ENCODE measurements around the gene ZNF630.
"Not testable (repeated sequence)": the region's sequence is repeated elsewhere in the genome, so short reads cannot be mapped to it uniquely, and the experiment has no call there.

The ZNF630 gene

GRCh38 chrX:48068096-48068887 lies 3.1 kb downstream of the ZNF630 start:
- H3K36me3 ChIP-seq (ENCODE audit: insufficient read depth, low read depth, low read length), result no peaks in the 10 kb centered on the region
- H3K27ac ChIP-seq (ENCODE audit: low read length), result no peak overlapping the region
- H3K27me3 ChIP-seq (ENCODE audit: insufficient read depth, low read length), result no peaks in the 10 kb centered on the region
- no peak overlapping the region for H3K9ac ChIP-seq (ENCODE audit: low read depth, low read length)
- H3K4me1 ChIP-seq (ENCODE audit: insufficient read depth, low read length), result no peaks in the 10 kb centered on the region
- H3K9me3 ChIP-seq (ENCODE audit: insufficient read depth, low read depth, low read length), result no peaks in the 10 kb centered on the region
- no peak overlapping the region for H3K4me3 ChIP-seq (ENCODE audit: low read length)

GRCh38 chrX:48064261-48064660 lies 7.2 kb downstream of the ZNF630 start:
- H3K4me3 ChIP-seq (ENCODE audit: low read length), result no peak overlapping the region

GRCh38 chrX:48059296-48059639 lies 12.2 kb downstream of the ZNF630 start:
- Histone ChIP-seq H3K9me3 (ENCODE audit: insufficient read depth, low read depth, low read length) (peaks cover 13% of the 10 kb centered on the region), H3K9ac (ENCODE audit: low read depth, low read length) (no peak overlapping the region), H3K4me1 (ENCODE audit: insufficient read depth, low read length) (no peaks in the 10 kb centered on the region), H3K27ac (ENCODE audit: low read length) (no peak overlapping the region), H3K4me3 (ENCODE audit: low read length) (no peak overlapping the region), H3K36me3 (ENCODE audit: insufficient read depth, low read depth, low read length) (no peaks in the 10 kb centered on the region), H3K27me3 (ENCODE audit: insufficient read depth, low read length) (no peaks in the 10 kb centered on the region)

More at GRCh38 chrX:48064261-48064660, 7.2 kb downstream of the ZNF630 start:
- Histone ChIP-seq H3K9ac (ENCODE audit: low read depth, low read length) (no peak overlapping the region), H3K27ac (ENCODE audit: low read length) (no peak overlapping the region), H3K4me1 (ENCODE audit: insufficient read depth, low read length) (no peaks in the 10 kb centered on the region), H3K9me3 (ENCODE audit: insufficient read depth, low read depth, low read length) (peaks cover 9% of the 10 kb centered on the region; the same call in 1 of the 2 replicates), H3K36me3 (ENCODE audit: insufficient read depth, low read depth, low read length) (no peaks in the 10 kb centered on the region), H3K27me3 (ENCODE audit: insufficient read depth, low read length) (no peaks in the 10 kb centered on the region)

GRCh38 chrX:48058621-48059295 lies 12.7 kb downstream of the ZNF630 start:
- no peaks in the 10 kb centered on the region for H3K27me3 ChIP-seq (ENCODE audit: insufficient read depth, low read length)
- H3K4me3 ChIP-seq (ENCODE audit: low read length), result no peak overlapping the region
- H3K36me3 ChIP-seq (ENCODE audit: insufficient read depth, low read depth, low read length), result no peaks in the 10 kb centered on the region
- H3K4me1 ChIP-seq (ENCODE audit: insufficient read depth, low read length), result no peaks in the 10 kb centered on the region
- H3K27ac ChIP-seq (ENCODE audit: low read length), result no peak overlapping the region
- H3K9ac ChIP-seq (ENCODE audit: low read depth, low read length), result no peak overlapping the region
- peaks cover 13% of the 10 kb centered on the region for H3K9me3 ChIP-seq (ENCODE audit: insufficient read depth, low read depth, low read length)

GRCh38 chrX:48046846-48047245 lies 24.6 kb downstream of the ZNF630 start:
- no peaks in the 10 kb centered on the region for H3K9me3 ChIP-seq (ENCODE audit: insufficient read depth, low read depth, low read length)
- no peak overlapping the region for H3K27ac ChIP-seq (ENCODE audit: low read length)
- no peak overlapping the region for H3K4me3 ChIP-seq (ENCODE audit: low read length)
- H3K27me3 ChIP-seq (ENCODE audit: insufficient read depth, low read length), result no peaks in the 10 kb centered on the region
- no peak overlapping the region for H3K9ac ChIP-seq (ENCODE audit: low read depth, low read length)
- no peaks in the 10 kb centered on the region; the same call in 1 of the 2 replicates for H3K4me1 ChIP-seq (ENCODE audit: insufficient read depth, low read length)
- no peaks in the 10 kb centered on the region for H3K36me3 ChIP-seq (ENCODE audit: insufficient read depth, low read depth, low read length)

GRCh38 chrX:48045410-48046311 lies 25.8 kb downstream of the ZNF630 start:
- Histone ChIP-seq H3K4me3 (ENCODE audit: low read length) (no peak overlapping the region), H3K27me3 (ENCODE audit: insufficient read depth, low read length) (no peaks in the 10 kb centered on the region), H3K36me3 (ENCODE audit: insufficient read depth, low read depth, low read length) (no peaks in the 10 kb centered on the region), H3K9me3 (ENCODE audit: insufficient read depth, low read depth, low read length) (no peaks in the 10 kb centered on the region), H3K27ac (ENCODE audit: low read length) (no peak overlapping the region), H3K4me1 (ENCODE audit: insufficient read depth, low read length) (no peaks in the 10 kb centered on the region; the same call in 1 of the 2 replicates), H3K9ac (ENCODE audit: low read depth, low read length) (no peak overlapping the region)

GRCh38 chrX:48043056-48043455 lies 28.4 kb downstream of the ZNF630 start:
- no peak overlapping the region for H3K9ac ChIP-seq (ENCODE audit: low read depth, low read length)
- no peaks in the 10 kb centered on the region; the same call in 1 of the 2 replicates for H3K4me1 ChIP-seq (ENCODE audit: insufficient read depth, low read length)
- H3K9me3 ChIP-seq (ENCODE audit: insufficient read depth, low read depth, low read length), result no peaks in the 10 kb centered on the region
- H3K27me3 ChIP-seq (ENCODE audit: insufficient read depth, low read length), result no peaks in the 10 kb centered on the region
- H3K36me3 ChIP-seq (ENCODE audit: insufficient read depth, low read depth, low read length), result no peaks in the 10 kb centered on the region
- H3K4me3 ChIP-seq (ENCODE audit: low read length), result no peak overlapping the region
- no peak overlapping the region for H3K27ac ChIP-seq (ENCODE audit: low read length)

- H3K27me3 ChIP-seq (ENCODE audit: insufficient read depth, low read length), result no peaks in the 10 kb centered on the region
- no peak overlapping the region for H3K4me3 ChIP-seq (ENCODE audit: low read length)
- no peak overlapping the region for H3K9ac ChIP-seq (ENCODE audit: low read depth, low read length)
- no peak overlapping the region for H3K27ac ChIP-seq (ENCODE audit: low read length)
- no peaks in the 10 kb centered on the region for H3K9me3 ChIP-seq (ENCODE audit: insufficient read depth, low read depth, low read length)
- H3K36me3 ChIP-seq (ENCODE audit: insufficient read depth, low read depth, low read length), result no peaks in the 10 kb centered on the region
- no peaks in the 10 kb centered on the region for H3K4me1 ChIP-seq (ENCODE audit: insufficient read depth, low read length)
Observed at GRCh38 chrX:48035891-48036290, 35.5 kb downstream of the ZNF630 start.

GRCh38 chrX:48030641-48031173 lies 40.7 kb downstream of the ZNF630 start:
- H3K27ac ChIP-seq (ENCODE audit: low read length); H3K9me3 ChIP-seq (ENCODE audit: insufficient read depth, low read depth, low read length); H3K27me3 ChIP-seq (ENCODE audit: insufficient read depth, low read length); H3K9ac ChIP-seq (ENCODE audit: low read depth, low read length); H3K36me3 ChIP-seq (ENCODE audit: insufficient read depth, low read depth, low read length); H3K4me3 ChIP-seq (ENCODE audit: low read length); H3K4me1 ChIP-seq (ENCODE audit: insufficient read depth, low read length): not testable (repeated sequence)

- H3K36me3 ChIP-seq (ENCODE audit: insufficient read depth, low read depth, low read length), result no peaks in the 10 kb centered on the region
- no peak overlapping the region for H3K9ac ChIP-seq (ENCODE audit: low read depth, low read length)
- no peaks in the 10 kb centered on the region for H3K4me1 ChIP-seq (ENCODE audit: insufficient read depth, low read length)
- H3K27ac ChIP-seq (ENCODE audit: low read length), result no peak overlapping the region
- H3K9me3 ChIP-seq (ENCODE audit: insufficient read depth, low read depth, low read length), result no peaks in the 10 kb centered on the region
- no peak overlapping the region for H3K4me3 ChIP-seq (ENCODE audit: low read length)
- no peaks in the 10 kb centered on the region for H3K27me3 ChIP-seq (ENCODE audit: insufficient read depth, low read length)
Observed at GRCh38 chrX:48030237-48030636, 41.2 kb downstream of the ZNF630 start.

GRCh38 chrX:48028091-48028490 lies 43.3 kb downstream of the ZNF630 start:
- Histone ChIP-seq H3K27me3 (ENCODE audit: insufficient read depth, low read length) (no peaks in the 10 kb centered on the region), H3K36me3 (ENCODE audit: insufficient read depth, low read depth, low read length) (no peaks in the 10 kb centered on the region), H3K4me3 (ENCODE audit: low read length) (no peak overlapping the region), H3K9ac (ENCODE audit: low read depth, low read length) (no peak overlapping the region), H3K4me1 (ENCODE audit: insufficient read depth, low read length) (no peaks in the 10 kb centered on the region), H3K27ac (ENCODE audit: low read length) (no peak overlapping the region), H3K9me3 (ENCODE audit: insufficient read depth, low read depth, low read length) (no peaks in the 10 kb centered on the region)
